K562 (cell line): ENCODE data around the gene ECSCR. TPM values are rescaled to one million over a fixed set of nuclear protein-coding genes. Genes with fewer than 3 reads are reported as not detected.
A peak's percentile ranks its signal among the peaks of the same experiment; 100 is the strongest.

ENCODE experiments used
- AFF1 ChIP-seq, 2 experiments: fragments of 450-650 bp; IDR thresholded peaks; 2 replicates each; pipeline ENCODE4 v1.6.1; 2018; ENCODE audit warnings: mild to moderate bottlenecking in 2 of 2, low read depth in 1 of 2; ENCODE audit not compliant: partially characterized antibody in 2 of 2
- E4F1 ChIP-seq: fragments of 250-450 bp; sonication (Bioruptor Pico); IDR thresholded peaks from 2 replicates; pipeline ENCODE4 v1.5.0; 2021; ENCODE audit warnings: mild to moderate bottlenecking, borderline replicate concordance
- KDM1A ChIP-seq, 2 experiments: fragments of 450-650 bp; IDR thresholded peaks; 2 replicates each; pipeline ENCODE4 v1.6.1; 2016; ENCODE audit warnings: mild to moderate bottlenecking in 2 of 2
- NFRKB ChIP-seq: fragments of 450-650 bp; IDR thresholded peaks from 2 replicates; pipeline ENCODE4 v1.6.1; 2016; ENCODE audit warnings: low read depth
- TCF3 ChIP-seq: sonication (generic); formaldehyde crosslinking; IDR thresholded peaks from 2 replicates; pipeline ENCODE4 v1.4.0; 2020; ENCODE audit warnings: mild to moderate bottlenecking, missing genetic modification reagents
- ZNF79 ChIP-seq: fragments of 250-450 bp; sonication (Bioruptor Pico); IDR thresholded peaks from 2 replicates; pipeline ENCODE4 v1.4.0; 2020; ENCODE audit warnings: low read depth, mild to moderate bottlenecking, moderate library complexity
- polyA plus RNA-seq, 8 experiments: library from polyadenylated mRNA; depleted of rRNA in 4 of 8; stranded (reverse) in 5 of 8; unstranded in 3 of 8; fragments of >200 nt; fragmentation: Nextera tagmentation in 2 of 8; fragmentation: Illumina TruSeq in 1 of 8; extraction: Ambion mirVana in 2 of 8; extraction: Trizol in 1 of 8; gene quantifications; 2 replicates each; pipeline versions ENCODE4 v1.2.1 to v1.2.3, GENCODE V29; 2011 to 2014; ENCODE audit warnings: inconsistent platforms in 1 of 8, missing spikeins in 1 of 8
- total RNA-seq, 7 experiments: library from RNA; depleted of rRNA in 6 of 7; stranded (reverse); fragments of >200 nt in 6 of 7; fragmentation: Illumina TruSeq in 2 of 7; extraction: Trizol in 2 of 7; gene quantifications; 2 replicates each; pipeline versions ENCODE4 v1.2.1 to v1.2.3, GENCODE V29; 2011 to 2021; ENCODE audit warnings: low replicate concordance in 1 of 7
- TF ChIP-seq, protein P1 (sequence below): fragments of 450-650 bp; IDR thresholded peaks from 2 replicates; pipeline ENCODE4 v1.6.1; 2016; ENCODE audit warnings: low read depth
- TF ChIP-seq, protein P2 (sequence below): fragments of 200-400 bp; formaldehyde crosslinking; IDR thresholded peaks from 2 replicates; pipeline ENCODE4 v1.6.1; 2017; ENCODE audit warnings: mild to moderate bottlenecking, low read depth, low read length, moderate library complexity

The ECSCR gene
- total and polyA plus RNA-seq, 9 of the 15 experiments (the other 6 are each of a cell fraction or from before 2014, with no cell fraction given): 0.10 to 0.25 (median 0.13) TPM; not detected in 6

DNA sequence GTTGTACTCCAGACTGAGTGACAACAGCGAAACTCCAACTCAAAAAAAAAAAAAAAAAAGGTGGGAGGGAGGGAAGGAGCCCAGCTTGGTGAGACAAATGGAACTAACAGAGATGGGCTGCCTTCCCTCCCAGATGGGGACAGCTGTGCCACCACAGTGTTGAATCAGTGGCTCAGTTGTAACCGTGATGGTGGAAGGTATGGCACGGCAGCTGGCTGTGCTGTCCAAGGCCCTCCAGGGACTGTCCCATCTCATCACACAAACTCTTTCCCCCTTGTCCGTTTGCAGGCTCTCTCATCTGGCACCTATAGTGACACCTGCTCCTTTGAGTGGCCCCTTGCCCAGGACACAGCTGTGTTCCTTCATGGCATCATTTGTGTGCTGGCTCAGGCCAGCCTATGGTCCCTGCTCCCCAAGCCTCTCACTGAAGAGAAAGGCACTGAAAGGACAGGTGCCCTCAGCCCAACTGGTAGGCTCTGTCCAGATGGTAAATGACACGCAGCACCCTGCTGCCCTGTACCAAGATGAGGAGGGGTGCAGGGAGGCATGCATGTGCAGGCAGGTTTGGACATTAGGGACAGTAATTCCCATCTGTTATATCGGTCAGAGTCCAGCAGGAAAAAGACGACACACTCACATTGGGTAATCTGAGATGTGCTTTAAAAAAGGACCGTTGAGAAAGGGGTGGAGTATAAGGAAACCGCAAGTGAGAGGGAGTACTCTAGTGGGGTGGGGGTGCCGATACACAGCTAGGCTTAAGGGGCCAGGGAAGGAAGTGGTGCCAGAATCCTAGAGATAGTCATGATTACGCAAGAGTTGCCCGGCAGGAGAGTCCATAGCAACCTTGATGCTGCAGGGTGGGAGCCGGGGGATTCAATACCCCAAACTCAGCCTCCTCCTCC lies 12.6 kb upstream of the ECSCR start (continued):
- TF ChIP-seq, protein P1, sequence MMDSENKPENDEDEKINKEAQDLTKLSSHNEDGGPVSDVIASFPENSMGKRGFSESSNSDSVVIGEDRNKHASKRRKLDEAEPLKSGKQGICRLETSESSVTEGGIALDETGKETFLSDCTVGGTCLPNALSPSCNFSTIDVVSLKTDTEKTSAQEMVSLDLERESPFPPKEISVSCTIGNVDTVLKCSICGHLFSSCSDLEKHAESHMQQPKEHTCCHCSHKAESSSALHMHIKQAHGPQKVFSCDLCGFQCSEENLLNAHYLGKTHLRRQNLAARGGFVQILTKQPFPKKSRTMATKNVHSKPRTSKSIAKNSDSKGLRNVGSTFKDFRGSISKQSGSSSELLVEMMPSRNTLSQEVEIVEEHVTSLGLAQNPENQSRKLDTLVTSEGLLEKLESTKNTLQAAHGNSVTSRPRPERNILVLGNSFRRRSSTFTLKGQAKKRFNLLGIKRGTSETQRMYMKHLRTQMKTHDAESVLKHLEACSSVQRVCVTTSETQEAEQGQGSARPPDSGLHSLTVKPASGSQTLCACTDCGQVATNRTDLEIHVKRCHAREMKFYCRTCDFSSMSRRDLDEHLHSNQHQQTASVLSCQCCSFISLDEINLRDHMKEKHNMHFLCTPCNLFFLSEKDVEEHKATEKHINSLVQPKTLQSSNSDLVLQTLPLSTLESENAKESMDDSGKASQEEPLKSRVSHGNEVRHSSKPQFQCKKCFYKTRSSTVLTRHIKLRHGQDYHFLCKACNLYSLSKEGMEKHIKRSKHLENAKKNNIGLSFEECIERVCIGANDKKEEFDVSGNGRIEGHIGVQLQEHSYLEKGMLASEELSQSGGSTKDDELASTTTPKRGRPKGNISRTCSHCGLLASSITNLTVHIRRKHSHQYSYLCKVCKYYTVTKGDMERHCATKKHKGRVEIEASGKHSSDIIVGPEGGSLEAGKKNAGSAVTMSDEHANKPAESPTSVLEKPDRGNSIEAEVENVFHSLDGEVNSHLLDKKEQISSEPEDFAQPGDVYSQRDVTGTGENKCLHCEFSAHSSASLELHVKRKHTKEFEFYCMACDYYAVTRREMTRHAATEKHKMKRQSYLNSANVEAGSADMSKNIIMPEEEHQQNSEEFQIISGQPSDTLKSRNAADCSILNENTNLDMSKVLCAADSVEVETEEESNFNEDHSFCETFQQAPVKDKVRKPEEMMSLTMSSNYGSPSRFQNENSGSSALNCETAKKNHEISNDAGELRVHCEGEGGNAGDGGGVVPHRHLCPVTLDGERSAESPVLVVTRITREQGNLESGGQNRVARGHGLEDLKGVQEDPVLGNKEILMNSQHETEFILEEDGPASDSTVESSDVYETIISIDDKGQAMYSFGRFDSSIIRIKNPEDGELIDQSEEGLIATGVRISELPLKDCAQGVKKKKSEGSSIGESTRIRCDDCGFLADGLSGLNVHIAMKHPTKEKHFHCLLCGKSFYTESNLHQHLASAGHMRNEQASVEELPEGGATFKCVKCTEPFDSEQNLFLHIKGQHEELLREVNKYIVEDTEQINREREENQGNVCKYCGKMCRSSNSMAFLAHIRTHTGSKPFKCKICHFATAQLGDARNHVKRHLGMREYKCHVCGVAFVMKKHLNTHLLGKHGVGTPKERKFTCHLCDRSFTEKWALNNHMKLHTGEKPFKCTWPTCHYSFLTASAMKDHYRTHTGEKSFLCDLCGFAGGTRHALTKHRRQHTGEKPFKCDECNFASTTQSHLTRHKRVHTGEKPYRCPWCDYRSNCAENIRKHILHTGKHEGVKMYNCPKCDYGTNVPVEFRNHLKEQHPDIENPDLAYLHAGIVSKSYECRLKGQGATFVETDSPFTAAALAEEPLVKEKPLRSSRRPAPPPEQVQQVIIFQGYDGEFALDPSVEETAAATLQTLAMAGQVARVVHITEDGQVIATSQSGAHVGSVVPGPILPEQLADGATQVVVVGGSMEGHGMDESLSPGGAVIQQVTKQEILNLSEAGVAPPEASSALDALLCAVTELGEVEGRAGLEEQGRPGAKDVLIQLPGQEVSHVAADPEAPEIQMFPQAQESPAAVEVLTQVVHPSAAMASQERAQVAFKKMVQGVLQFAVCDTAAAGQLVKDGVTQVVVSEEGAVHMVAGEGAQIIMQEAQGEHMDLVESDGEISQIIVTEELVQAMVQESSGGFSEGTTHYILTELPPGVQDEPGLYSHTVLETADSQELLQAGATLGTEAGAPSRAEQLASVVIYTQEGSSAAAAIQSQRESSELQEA: no peak
- TF ChIP-seq KDM1A (IDR thresholded peaks at IDR 0.05): peak in 1 of 2 experiments; percentile 6; a peak in 2 of 4 replicates
- TF ChIP-seq AFF1 (IDR thresholded peaks at IDR 0.05; ENCODE audit: low read depth in 1 of 2, partially characterized antibody in 2 of 2): peak in 1 of 2 experiments; percentile 60
- TF ChIP-seq NFRKB: 0 out of 2 replicates have a peak, but pooled peaks have one; percentile 45
- no peak for TF ChIP-seq E4F1 (CRISPR knock-in tag)
- TF ChIP-seq, protein P2, sequence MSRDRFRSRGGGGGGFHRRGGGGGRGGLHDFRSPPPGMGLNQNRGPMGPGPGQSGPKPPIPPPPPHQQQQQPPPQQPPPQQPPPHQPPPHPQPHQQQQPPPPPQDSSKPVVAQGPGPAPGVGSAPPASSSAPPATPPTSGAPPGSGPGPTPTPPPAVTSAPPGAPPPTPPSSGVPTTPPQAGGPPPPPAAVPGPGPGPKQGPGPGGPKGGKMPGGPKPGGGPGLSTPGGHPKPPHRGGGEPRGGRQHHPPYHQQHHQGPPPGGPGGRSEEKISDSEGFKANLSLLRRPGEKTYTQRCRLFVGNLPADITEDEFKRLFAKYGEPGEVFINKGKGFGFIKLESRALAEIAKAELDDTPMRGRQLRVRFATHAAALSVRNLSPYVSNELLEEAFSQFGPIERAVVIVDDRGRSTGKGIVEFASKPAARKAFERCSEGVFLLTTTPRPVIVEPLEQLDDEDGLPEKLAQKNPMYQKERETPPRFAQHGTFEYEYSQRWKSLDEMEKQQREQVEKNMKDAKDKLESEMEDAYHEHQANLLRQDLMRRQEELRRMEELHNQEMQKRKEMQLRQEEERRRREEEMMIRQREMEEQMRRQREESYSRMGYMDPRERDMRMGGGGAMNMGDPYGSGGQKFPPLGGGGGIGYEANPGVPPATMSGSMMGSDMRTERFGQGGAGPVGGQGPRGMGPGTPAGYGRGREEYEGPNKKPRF: no peak
- 0 out of 2 replicates have a peak, but pooled peaks have one; percentile 1 for TF ChIP-seq ZNF79 (CRISPR knock-in tag)
- TF ChIP-seq TCF3 (CRISPR knock-in tag): peak; percentile 75
